Measurements from ENCODE around the gene MPIG6B.

The MPIG6B gene

DNA sequence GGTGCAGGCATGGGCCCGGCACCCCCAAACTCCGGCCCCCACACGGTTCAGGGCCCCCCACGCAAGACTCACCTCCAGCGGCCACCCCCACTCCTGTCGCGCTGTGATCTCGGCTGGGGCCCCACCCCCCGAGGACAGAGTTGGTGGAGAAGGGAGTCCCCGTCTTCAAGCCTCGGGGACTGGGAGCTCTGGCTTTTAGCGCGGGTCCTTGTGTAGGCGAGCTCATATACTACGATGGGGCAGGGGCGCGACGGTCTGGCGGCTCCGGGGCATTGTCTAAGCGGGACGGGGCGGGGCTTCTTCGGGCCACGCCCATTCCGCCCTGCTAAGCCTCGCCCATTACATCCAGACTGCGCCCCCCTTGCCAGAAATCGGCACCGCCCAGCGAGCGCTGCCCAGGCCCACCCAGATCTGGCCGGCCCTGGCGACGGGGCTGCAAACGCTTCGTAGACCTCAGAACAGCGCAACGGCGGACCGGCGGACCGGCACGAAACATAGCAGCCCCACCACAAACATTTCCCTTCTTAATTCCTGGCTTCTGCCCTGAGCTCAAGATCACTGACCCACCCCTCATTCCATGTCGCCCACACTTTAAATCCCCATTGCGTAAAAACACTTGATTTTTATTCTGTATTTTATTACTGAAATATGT lies 6.9 kb downstream of the MPIG6B start (continued):
- peak; percentile 91 for TF ChIP-seq SP3 (tag by site-specific recombination; IDR thresholded peaks at IDR 0.05)
- peak; percentile 52; the same call in 1 of the 2 replicates for TF ChIP-seq ZIC2 (tag by site-specific recombination; IDR thresholded peaks at IDR 0.05)
- TF ChIP-seq, protein P1, sequence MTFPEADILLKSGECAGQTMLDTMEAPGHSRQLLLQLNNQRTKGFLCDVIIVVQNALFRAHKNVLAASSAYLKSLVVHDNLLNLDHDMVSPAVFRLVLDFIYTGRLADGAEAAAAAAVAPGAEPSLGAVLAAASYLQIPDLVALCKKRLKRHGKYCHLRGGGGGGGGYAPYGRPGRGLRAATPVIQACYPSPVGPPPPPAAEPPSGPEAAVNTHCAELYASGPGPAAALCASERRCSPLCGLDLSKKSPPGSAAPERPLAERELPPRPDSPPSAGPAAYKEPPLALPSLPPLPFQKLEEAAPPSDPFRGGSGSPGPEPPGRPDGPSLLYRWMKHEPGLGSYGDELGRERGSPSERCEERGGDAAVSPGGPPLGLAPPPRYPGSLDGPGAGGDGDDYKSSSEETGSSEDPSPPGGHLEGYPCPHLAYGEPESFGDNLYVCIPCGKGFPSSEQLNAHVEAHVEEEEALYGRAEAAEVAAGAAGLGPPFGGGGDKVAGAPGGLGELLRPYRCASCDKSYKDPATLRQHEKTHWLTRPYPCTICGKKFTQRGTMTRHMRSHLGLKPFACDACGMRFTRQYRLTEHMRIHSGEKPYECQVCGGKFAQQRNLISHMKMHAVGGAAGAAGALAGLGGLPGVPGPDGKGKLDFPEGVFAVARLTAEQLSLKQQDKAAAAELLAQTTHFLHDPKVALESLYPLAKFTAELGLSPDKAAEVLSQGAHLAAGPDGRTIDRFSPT (tag by site-specific recombination; IDR thresholded peaks at IDR 0.05) = 0 out of 2 replicates have a peak, but pooled peaks have one; percentile 39
- TF ChIP-seq ZNF501 (tag by site-specific recombination; IDR thresholded peaks at IDR 0.05) = peak; percentile 48; the same call in 1 of the 2 replicates
- TF ChIP-seq ZNF121 (tag by site-specific recombination; IDR thresholded peaks at IDR 0.05) = no peak
- no peak for TF ChIP-seq ZNF157 (tag by site-specific recombination; IDR thresholded peaks at IDR 0.05)
- TF ChIP-seq, protein P2, sequence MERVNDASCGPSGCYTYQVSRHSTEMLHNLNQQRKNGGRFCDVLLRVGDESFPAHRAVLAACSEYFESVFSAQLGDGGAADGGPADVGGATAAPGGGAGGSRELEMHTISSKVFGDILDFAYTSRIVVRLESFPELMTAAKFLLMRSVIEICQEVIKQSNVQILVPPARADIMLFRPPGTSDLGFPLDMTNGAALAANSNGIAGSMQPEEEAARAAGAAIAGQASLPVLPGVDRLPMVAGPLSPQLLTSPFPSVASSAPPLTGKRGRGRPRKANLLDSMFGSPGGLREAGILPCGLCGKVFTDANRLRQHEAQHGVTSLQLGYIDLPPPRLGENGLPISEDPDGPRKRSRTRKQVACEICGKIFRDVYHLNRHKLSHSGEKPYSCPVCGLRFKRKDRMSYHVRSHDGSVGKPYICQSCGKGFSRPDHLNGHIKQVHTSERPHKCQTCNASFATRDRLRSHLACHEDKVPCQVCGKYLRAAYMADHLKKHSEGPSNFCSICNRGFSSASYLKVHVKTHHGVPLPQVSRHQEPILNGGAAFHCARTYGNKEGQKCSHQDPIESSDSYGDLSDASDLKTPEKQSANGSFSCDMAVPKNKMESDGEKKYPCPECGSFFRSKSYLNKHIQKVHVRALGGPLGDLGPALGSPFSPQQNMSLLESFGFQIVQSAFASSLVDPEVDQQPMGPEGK (tag by site-specific recombination; IDR thresholded peaks at IDR 0.05) = peak; percentile 82
- TF ChIP-seq, protein P3, sequence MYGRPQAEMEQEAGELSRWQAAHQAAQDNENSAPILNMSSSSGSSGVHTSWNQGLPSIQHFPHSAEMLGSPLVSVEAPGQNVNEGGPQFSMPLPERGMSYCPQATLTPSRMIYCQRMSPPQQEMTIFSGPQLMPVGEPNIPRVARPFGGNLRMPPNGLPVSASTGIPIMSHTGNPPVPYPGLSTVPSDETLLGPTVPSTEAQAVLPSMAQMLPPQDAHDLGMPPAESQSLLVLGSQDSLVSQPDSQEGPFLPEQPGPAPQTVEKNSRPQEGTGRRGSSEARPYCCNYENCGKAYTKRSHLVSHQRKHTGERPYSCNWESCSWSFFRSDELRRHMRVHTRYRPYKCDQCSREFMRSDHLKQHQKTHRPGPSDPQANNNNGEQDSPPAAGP (tag by site-specific recombination; IDR thresholded peaks at IDR 0.05) = 0 out of 2 replicates have a peak, but pooled peaks have one; percentile 50
- peak; percentile 68; the same call in 1 of the 2 replicates for TF ChIP-seq ZBTB20 (tag by site-specific recombination; IDR thresholded peaks at IDR 0.05)
- TF ChIP-seq ZNF169 (tag by site-specific recombination; IDR thresholded peaks at IDR 0.05) = no peak
- TF ChIP-seq ZEB2 (tag by site-specific recombination; IDR thresholded peaks at IDR 0.05) = peak; percentile 50; the same call in 1 of the 2 replicates
- TF ChIP-seq GFI1B (tag by site-specific recombination; IDR thresholded peaks at IDR 0.05) = no peak
- TF ChIP-seq, protein P4, sequence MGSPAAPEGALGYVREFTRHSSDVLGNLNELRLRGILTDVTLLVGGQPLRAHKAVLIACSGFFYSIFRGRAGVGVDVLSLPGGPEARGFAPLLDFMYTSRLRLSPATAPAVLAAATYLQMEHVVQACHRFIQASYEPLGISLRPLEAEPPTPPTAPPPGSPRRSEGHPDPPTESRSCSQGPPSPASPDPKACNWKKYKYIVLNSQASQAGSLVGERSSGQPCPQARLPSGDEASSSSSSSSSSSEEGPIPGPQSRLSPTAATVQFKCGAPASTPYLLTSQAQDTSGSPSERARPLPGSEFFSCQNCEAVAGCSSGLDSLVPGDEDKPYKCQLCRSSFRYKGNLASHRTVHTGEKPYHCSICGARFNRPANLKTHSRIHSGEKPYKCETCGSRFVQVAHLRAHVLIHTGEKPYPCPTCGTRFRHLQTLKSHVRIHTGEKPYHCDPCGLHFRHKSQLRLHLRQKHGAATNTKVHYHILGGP (tag by site-specific recombination; IDR thresholded peaks at IDR 0.05) = no peak
- TF ChIP-seq, protein P5, sequence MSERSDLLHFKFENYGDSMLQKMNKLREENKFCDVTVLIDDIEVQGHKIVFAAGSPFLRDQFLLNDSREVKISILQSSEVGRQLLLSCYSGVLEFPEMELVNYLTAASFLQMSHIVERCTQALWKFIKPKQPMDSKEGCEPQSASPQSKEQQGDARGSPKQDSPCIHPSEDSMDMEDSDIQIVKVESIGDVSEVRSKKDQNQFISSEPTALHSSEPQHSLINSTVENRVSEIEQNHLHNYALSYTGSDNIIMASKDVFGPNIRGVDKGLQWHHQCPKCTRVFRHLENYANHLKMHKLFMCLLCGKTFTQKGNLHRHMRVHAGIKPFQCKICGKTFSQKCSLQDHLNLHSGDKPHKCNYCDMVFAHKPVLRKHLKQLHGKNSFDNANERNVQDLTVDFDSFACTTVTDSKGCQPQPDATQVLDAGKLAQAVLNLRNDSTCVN (tag by site-specific recombination; optimal IDR thresholded peaks at IDR 0.05) = peak; percentile 58
- TF ChIP-seq RBAK (tag by site-specific recombination; IDR thresholded peaks at IDR 0.05) = no peak
- peak; percentile 89 for TF ChIP-seq GLIS1 (tag by site-specific recombination; IDR thresholded peaks at IDR 0.05)
- no peak for TF ChIP-seq ZNF555 (tag by site-specific recombination; conservative IDR thresholded peaks at IDR 0.05)
- no peak for TF ChIP-seq ZNF658 (tag by site-specific recombination; IDR thresholded peaks at IDR 0.05)
- TF ChIP-seq, protein P6, sequence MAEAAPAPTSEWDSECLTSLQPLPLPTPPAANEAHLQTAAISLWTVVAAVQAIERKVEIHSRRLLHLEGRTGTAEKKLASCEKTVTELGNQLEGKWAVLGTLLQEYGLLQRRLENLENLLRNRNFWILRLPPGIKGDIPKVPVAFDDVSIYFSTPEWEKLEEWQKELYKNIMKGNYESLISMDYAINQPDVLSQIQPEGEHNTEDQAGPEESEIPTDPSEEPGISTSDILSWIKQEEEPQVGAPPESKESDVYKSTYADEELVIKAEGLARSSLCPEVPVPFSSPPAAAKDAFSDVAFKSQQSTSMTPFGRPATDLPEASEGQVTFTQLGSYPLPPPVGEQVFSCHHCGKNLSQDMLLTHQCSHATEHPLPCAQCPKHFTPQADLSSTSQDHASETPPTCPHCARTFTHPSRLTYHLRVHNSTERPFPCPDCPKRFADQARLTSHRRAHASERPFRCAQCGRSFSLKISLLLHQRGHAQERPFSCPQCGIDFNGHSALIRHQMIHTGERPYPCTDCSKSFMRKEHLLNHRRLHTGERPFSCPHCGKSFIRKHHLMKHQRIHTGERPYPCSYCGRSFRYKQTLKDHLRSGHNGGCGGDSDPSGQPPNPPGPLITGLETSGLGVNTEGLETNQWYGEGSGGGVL (tag by site-specific recombination; IDR thresholded peaks at IDR 0.05) = peak; percentile 15; the same call in 1 of the 2 replicates
- peak; percentile 52; the same call in 1 of the 2 replicates for TF ChIP-seq ZNF660 (tag by site-specific recombination; IDR thresholded peaks at IDR 0.05)
